ENCODE measurements around the gene IL25. TPM values are rescaled to one million over a fixed set of nuclear protein-coding genes. Genes with fewer than 3 reads are reported as not detected.

IL25 gene
- total and polyA plus RNA-seq, 8 donors, result not detected

DNA sequence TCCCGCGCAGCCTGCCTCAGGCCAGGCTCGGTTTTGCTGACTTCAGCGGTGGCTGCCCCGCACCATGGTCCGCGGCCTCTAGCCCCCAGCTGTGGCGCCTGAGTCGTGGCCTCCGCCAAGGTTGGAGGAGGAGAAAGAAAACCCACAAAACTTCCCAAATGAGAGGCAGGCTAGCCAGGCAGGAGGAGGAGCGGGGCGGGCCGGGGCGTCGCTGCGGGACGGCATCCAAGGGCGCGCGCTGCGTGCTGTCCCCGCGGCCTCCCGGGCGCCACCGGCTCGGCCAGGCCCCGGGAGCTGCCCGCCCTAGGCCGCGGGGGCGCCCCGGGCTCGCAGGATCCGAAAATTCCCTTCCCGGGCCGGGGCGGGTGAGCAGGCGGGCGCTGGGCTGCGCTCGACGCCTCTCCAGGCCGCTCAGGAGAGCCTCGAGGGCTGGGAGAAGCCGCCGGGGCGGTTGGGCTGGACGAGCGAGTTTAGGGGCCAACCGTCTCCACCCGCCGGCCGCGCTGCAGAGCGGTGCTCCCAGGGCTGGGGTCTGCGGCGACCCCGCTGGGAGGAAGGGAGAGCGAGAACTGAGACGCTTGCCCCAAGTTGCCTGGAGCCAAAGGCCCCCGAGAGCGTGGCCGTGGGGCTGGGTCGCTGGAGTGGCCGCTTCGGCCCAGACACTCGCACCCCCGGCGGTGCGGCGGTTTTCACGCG lies 7.4 kb upstream of the IL25 start, which contains the start of gene EFS:
Gene EFS (minus strand): TSS at position 137 of the 696 bp plus-strand sequence. CDS start 147 bp downstream, outside the sequence.
- ATAC-seq (peak; percentile 37 to 54 (median 44)), DNase-seq (peak in 1 of 6 donors; percentile 55), FAIRE-seq (no peak)
- Histone ChIP-seq H3K4me1 (no peaks in the 10 kb centered on the region), H3K27me3 (peaks cover 0 to 9% (median 0%) of the 10 kb centered on the region in 4 donors), H3K27ac (peak within 1 kb of the TSS in 3 of 4 donors; percentile 3 to 33 (median 27)), H3K4me3 (peak within 1 kb of the TSS in 2 of 4 donors; percentile 14 to 31), H3K9me3 (no peaks in the 10 kb centered on the region), H3K36me3 (no peaks in the 10 kb centered on the region)
- TF ChIP-seq, protein P1, sequence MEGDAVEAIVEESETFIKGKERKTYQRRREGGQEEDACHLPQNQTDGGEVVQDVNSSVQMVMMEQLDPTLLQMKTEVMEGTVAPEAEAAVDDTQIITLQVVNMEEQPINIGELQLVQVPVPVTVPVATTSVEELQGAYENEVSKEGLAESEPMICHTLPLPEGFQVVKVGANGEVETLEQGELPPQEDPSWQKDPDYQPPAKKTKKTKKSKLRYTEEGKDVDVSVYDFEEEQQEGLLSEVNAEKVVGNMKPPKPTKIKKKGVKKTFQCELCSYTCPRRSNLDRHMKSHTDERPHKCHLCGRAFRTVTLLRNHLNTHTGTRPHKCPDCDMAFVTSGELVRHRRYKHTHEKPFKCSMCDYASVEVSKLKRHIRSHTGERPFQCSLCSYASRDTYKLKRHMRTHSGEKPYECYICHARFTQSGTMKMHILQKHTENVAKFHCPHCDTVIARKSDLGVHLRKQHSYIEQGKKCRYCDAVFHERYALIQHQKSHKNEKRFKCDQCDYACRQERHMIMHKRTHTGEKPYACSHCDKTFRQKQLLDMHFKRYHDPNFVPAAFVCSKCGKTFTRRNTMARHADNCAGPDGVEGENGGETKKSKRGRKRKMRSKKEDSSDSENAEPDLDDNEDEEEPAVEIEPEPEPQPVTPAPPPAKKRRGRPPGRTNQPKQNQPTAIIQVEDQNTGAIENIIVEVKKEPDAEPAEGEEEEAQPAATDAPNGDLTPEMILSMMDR (IDR thresholded peaks at IDR 0.05), result no peak
- intact Hi-C loops (cut with DNase I), result no loop called here
- WGBS, 2 donors, result 15 to 17% methylated on average over 50 to 74 of the region's 74 CpGs

DNA sequence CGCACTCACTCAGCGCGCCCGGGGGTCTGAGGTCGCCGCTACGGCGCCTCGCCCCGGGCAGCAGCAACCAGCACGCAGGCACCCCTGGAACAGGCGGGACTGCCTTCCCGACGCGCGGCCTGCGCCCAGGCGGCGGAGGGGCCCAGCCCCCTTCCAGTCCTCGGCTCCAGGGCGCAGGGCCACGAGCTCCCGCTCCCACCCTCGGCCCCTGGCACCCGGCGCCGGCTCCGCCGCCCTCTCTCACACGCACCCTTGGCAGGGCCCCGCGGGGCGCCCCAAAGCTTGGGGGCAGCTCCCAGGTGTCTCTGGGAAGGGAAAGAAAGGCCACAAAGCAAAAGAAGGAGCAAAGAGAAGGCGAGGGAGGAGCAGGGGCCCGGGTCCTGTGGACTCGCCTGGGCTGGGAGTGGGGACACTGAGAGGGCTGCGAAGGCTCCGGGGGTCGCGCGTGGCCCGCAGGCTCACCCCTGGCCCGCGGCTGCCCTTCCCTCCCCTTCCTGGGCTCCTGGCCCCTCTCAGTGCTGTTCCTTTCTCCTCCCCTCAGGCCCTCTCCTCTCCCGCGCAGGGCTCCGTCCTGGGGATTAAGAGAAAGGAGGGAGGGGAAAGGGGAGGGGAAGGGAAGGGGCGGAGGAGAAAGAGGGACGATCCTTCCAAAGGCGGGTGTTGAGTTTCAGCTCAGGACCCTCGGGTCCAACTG lies 6.7 kb upstream of the IL25 start:
- H3K27me3 ChIP-seq, result peaks cover 0 to 9% (median 0%) of the 10 kb centered on the region in 4 donors
- DNase-seq (peak in 1 of 6 donors; percentile 52), FAIRE-seq (no peak), ATAC-seq (peak; percentile 55 to 77 (median 62))
- peak overlapping the region in 3 of 4 donors; percentile 3 to 33 (median 27) for H3K27ac ChIP-seq
- WGBS, 2 donors, result 19 to 29% methylated on average over 18 to 51 of the region's 51 CpGs
- no peaks in the 10 kb centered on the region for H3K36me3 ChIP-seq
- no peaks in the 10 kb centered on the region for H3K4me1 ChIP-seq
- peak overlapping the region in 2 of 4 donors; percentile 14 to 31 for H3K4me3 ChIP-seq
- no peaks in the 10 kb centered on the region for H3K9me3 ChIP-seq
- intact Hi-C loops (cut with DNase I), result no loop called here
- TF ChIP-seq, protein P1 (IDR thresholded peaks at IDR 0.05), result no peak

DNA sequence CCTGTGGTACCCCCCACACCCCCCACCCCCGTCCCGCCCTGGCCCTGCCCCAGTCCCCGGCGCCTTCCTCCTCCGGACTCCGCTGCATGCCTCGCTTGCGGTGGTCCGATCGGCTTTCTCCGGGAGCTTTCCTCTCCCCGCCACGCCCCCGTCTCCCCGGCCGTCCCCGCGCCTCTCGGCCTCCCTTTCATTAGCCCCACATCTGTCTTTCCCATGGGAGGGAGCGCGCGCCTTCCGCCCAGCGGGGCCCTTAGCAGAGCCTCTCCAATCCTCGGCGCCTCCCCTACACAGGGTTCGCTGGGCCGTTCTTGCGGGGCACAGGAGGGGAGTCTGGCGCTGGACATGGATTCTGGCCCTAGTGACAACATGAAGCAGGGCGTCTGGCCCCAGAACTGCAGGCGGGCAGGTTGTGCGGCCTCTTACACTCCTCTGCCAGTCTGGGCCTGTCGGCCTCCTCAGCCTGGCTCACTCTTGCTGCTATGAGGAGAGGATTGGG lies 6.1 kb upstream of the IL25 start:
- peak in 3 of 4 donors; percentile 42 to 62 (median 46) for ATAC-seq
- FAIRE-seq, result no peak
- Histone ChIP-seq H3K4me1 (no peaks in the 10 kb centered on the region), H3K4me3 (peak overlapping the region in 1 of 4 donors; percentile 31), H3K9me3 (no peaks in the 10 kb centered on the region), H3K27ac (no peak overlapping the region), H3K36me3 (no peaks in the 10 kb centered on the region), H3K27me3 (peaks cover 0 to 9% (median 0%) of the 10 kb centered on the region in 4 donors)
- 61 to 73% methylated on average over 26 to 34 of the region's 34 CpGs for WGBS, 2 donors
- TF ChIP-seq, protein P1 (IDR thresholded peaks at IDR 0.05), result no peak
- intact Hi-C loops (cut with DNase I), result no loop called here
- peak in 1 of 6 donors; percentile 60 for DNase-seq

DNA sequence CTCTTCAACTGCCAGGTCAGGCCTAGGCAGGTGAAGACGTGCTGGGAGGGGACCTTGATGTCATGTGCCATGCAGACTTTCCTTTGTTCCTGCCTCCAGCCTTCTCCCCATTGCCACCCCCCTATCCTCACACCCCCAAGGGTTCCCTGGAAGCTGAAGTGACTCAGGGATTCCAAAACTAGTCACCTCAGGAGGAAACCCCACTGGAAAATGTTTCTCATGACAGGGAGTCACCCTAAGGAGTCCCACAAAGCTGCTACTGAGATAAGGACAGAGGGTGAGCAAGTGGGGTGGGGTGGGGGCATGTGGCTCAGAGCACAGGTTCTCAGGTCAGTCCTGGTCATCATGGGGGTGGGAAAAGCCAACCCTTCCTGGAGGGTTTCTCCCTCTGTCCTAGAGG lies 2.4 kb upstream of the IL25 start:
- FAIRE-seq (no peak), DNase-seq (no peak), ATAC-seq (no peak)
- H3K27ac ChIP-seq, result no peak overlapping the region
- H3K4me3 ChIP-seq, result no peak overlapping the region
- no peaks in the 10 kb centered on the region for H3K36me3 ChIP-seq
- intact Hi-C loops (cut with DNase I), result loop anchor here in 1 of 3 donors (5.0 kb wide), 1 partner anchor 33 kb away; no protein-coding TSS in a partner anchor
- WGBS, 2 donors, result 47 to 59% methylated on average over 1 of the region's 1 CpG
- TF ChIP-seq, protein P1 (IDR thresholded peaks at IDR 0.05), result no peak
- H3K9me3 ChIP-seq, result no peaks in the 10 kb centered on the region
- no peaks in the 10 kb centered on the region for H3K4me1 ChIP-seq
- H3K27me3 ChIP-seq, result peaks cover 0 to 6% (median 0%) of the 10 kb centered on the region in 4 donors
